ENCODE data around the gene C1orf94. TPM values are rescaled to one million over a fixed set of nuclear protein-coding genes. Genes with fewer than 3 reads are reported as not detected.

C1orf94 gene
- total and polyA plus RNA-seq, 2 experiments from 2014 or later, result 4.3 to 5.3 TPM

DNA sequence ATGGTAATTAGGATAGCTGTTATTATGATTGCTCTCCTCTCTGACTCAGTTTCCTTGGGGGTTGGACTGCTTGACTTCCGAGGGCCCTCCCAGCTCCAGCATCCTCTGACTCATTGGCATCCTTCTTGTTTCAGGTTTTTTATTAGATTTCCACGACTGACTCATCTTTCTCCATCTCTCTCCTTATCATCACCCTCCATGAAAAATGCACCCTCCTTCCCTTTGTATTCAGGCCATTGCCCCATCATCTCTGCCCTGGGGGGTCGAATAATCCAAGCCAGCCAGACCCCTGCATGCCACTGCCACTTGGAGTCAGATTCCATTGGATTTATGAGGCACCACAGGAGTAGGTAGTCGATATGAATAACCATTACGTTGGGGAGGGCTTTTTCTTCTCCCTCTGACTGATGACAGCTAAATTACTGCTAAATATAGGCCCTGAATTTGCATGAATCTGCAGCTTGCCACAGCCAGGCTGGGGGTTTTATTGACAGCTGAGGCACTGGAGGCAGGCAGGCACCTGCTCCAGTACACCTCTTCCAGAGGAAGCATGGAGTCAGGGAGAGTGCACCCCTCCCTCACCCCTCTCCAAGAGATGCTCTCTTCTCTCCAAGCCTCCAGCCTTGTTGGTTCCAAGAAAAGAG is 91.7 kb downstream of the C1orf94 start:
- peaks cover 9% of the 10 kb centered on the region; the same call in 2 of the 3 replicates for H3K4me1 Mint-ChIP-seq
- H3K27me3 Mint-ChIP-seq (ENCODE audit: insufficient read depth, low read depth, poor library complexity), result peaks cover 2% of the 10 kb centered on the region
- H3K27ac ChIP-seq (ENCODE audit: low read depth), result no peak overlapping the region
- H3K79me2 ChIP-seq (replicated peaks; ENCODE audit: insufficient read depth), result no peaks in the 10 kb centered on the region
- no peaks in the 10 kb centered on the region for H3F3A ChIP-seq (replicated peaks; ENCODE audit: low read depth)
- no peak overlapping the region for H3K4me3 ChIP-seq
- H3K36me3 ChIP-seq (ENCODE audit: insufficient read depth), result no peaks in the 10 kb centered on the region
- ATAC-seq, result no peak
- H3K4me3 Mint-ChIP-seq, result no peak overlapping the region
- H3K36me3 Mint-ChIP-seq (ENCODE audit: low read depth), result no peaks in the 10 kb centered on the region
- no peaks in the 10 kb centered on the region for H4K20me1 ChIP-seq (replicated peaks; ENCODE audit: insufficient read depth)
- H3K27ac Mint-ChIP-seq, result no peak overlapping the region
- H3K4me2 ChIP-seq, result no peak overlapping the region
- H3K9me2 ChIP-seq (ENCODE audit: insufficient read depth), result peaks cover 3% of the 10 kb centered on the region; the same call in 1 of the 2 replicates
- no peaks in the 10 kb centered on the region for H3K9me3 Mint-ChIP-seq
- peaks cover 4% of the 10 kb centered on the region; the same call in 1 of the 2 replicates for H3K4me1 ChIP-seq (ENCODE audit: insufficient read depth)
- TF ChIP-seq, protein P1, sequence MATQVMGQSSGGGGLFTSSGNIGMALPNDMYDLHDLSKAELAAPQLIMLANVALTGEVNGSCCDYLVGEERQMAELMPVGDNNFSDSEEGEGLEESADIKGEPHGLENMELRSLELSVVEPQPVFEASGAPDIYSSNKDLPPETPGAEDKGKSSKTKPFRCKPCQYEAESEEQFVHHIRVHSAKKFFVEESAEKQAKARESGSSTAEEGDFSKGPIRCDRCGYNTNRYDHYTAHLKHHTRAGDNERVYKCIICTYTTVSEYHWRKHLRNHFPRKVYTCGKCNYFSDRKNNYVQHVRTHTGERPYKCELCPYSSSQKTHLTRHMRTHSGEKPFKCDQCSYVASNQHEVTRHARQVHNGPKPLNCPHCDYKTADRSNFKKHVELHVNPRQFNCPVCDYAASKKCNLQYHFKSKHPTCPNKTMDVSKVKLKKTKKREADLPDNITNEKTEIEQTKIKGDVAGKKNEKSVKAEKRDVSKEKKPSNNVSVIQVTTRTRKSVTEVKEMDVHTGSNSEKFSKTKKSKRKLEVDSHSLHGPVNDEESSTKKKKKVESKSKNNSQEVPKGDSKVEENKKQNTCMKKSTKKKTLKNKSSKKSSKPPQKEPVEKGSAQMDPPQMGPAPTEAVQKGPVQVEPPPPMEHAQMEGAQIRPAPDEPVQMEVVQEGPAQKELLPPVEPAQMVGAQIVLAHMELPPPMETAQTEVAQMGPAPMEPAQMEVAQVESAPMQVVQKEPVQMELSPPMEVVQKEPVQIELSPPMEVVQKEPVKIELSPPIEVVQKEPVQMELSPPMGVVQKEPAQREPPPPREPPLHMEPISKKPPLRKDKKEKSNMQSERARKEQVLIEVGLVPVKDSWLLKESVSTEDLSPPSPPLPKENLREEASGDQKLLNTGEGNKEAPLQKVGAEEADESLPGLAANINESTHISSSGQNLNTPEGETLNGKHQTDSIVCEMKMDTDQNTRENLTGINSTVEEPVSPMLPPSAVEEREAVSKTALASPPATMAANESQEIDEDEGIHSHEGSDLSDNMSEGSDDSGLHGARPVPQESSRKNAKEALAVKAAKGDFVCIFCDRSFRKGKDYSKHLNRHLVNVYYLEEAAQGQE (IDR thresholded peaks at IDR 0.05; ENCODE audit: unreplicated experiment), result no peak
- no peak for TF ChIP-seq POLR2AphosphoS5 (IDR thresholded peaks at IDR 0.05; ENCODE audit: low read depth)
- TF ChIP-seq, protein P2, sequence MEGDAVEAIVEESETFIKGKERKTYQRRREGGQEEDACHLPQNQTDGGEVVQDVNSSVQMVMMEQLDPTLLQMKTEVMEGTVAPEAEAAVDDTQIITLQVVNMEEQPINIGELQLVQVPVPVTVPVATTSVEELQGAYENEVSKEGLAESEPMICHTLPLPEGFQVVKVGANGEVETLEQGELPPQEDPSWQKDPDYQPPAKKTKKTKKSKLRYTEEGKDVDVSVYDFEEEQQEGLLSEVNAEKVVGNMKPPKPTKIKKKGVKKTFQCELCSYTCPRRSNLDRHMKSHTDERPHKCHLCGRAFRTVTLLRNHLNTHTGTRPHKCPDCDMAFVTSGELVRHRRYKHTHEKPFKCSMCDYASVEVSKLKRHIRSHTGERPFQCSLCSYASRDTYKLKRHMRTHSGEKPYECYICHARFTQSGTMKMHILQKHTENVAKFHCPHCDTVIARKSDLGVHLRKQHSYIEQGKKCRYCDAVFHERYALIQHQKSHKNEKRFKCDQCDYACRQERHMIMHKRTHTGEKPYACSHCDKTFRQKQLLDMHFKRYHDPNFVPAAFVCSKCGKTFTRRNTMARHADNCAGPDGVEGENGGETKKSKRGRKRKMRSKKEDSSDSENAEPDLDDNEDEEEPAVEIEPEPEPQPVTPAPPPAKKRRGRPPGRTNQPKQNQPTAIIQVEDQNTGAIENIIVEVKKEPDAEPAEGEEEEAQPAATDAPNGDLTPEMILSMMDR (conservative IDR thresholded peaks at IDR 0.05; ENCODE audit: low read depth in 2 of 2), result no peak
- no peak for TF ChIP-seq NANOG (IDR thresholded peaks at IDR 0.05; ENCODE audit: borderline replicate concordance)
- TF ChIP-seq, protein P3, sequence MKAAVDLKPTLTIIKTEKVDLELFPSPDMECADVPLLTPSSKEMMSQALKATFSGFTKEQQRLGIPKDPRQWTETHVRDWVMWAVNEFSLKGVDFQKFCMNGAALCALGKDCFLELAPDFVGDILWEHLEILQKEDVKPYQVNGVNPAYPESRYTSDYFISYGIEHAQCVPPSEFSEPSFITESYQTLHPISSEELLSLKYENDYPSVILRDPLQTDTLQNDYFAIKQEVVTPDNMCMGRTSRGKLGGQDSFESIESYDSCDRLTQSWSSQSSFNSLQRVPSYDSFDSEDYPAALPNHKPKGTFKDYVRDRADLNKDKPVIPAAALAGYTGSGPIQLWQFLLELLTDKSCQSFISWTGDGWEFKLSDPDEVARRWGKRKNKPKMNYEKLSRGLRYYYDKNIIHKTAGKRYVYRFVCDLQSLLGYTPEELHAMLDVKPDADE (IDR thresholded peaks at IDR 0.05), result no peak
- no peak for TF ChIP-seq EZH2phosphoT487 (IDR thresholded peaks at IDR 0.05; ENCODE audit: unreplicated experiment)
- TF ChIP-seq CREB1 (CRISPR knock-in tag; IDR thresholded peaks at IDR 0.05; ENCODE audit: low read depth), result no peak
- no peak overlapping the region for H2AFZ ChIP-seq
- no peaks in the 10 kb centered on the region for H3K27me3 ChIP-seq (ENCODE audit: insufficient read depth)
- DNase-seq (ENCODE audit: low spot score), result no peak

Other genes starting within 250 kb of the C1orf94 start
- 16.6 and 18.8 TPM in 2 replicates for gene CSMD2, start 11.7 kb upstream of the C1orf94 start, total RNA-seq (2014; rRNA removed; shearing (Covaris generic))
- gene CSMD2, start 11.7 kb upstream of the C1orf94 start, polyA plus RNA-seq (2016; fragmentation: Nextera tagmentation; extraction: Ambion mirVana), result 4.7 and 5.3 TPM in 2 replicates

All from GM23338 (cell line).